Ovary (tissue), 9 donors: Measurements from ENCODE around the gene PCED1B. TPM values are rescaled to one million over a fixed set of nuclear protein-coding genes. Genes with fewer than 3 reads are reported as not detected.

Source experiments
- DNase-seq, 5 donors: peaks; one replicate each; pipeline ENCODE4 v3.0.0-alpha.2; 2019 to 2020
- H3K27ac ChIP-seq, 2 donors: fragments of 200-600 bp; one replicate each; pipeline versions ENCODE4 v1.5.1 to v1.8.0; 2019 to 2022
- H3K27me3 ChIP-seq: fragments of 200-600 bp; one replicate; pipeline ENCODE4 v1.8.0; 2022
- H3K36me3 ChIP-seq: fragments of 200-600 bp; sonication (generic); one replicate; pipeline ENCODE4 v1.5.1; 2019
- H3K4me1 ChIP-seq: one replicate; pipeline ENCODE4 v1.8.1; 2013; ENCODE audit warnings: mild to moderate bottlenecking, moderate library complexity; ENCODE audit not compliant: insufficient read depth
- H3K4me3 ChIP-seq: fragments of 200-600 bp; sonication (generic); one replicate; pipeline ENCODE4 v1.5.1; 2017
- H3K9me3 ChIP-seq, 2 donors: fragments of 200-600 bp in 1 of 2; sonication (generic) in 1 of 2; one replicate each; pipeline versions ENCODE4 v1.5.1 to v1.8.1; 2013 to 2019; ENCODE audit warnings: mild to moderate bottlenecking in 1 of 2, moderate library complexity in 1 of 2
- CTCF ChIP-seq, 3 donors: fragments of 450-650 bp in 2 of 3; fragments of 200-600 bp in 1 of 3; IDR thresholded peaks; one replicate each; pipeline versions ENCODE4 v1.5.1 to v1.8.0; 2016 to 2022; ENCODE audit warnings: antibody characterized with exemption in 3 of 3, mild to moderate bottlenecking in 1 of 3
- EP300 ChIP-seq: sonication (generic); formaldehyde crosslinking; IDR thresholded peaks from one replicate; pipeline ENCODE4 v1.6.1; 2017; ENCODE audit warnings: antibody characterized with exemption
- POLR2A ChIP-seq: fragments of 450-650 bp; IDR thresholded peaks from one replicate; pipeline ENCODE4 v1.6.1; 2017; ENCODE audit warnings: antibody characterized with exemption, mild to moderate bottlenecking, moderate library complexity
- WGBS, 3 donors: extraction: QIAGEN DNeasy Blood & Tissue Kit in 1 of 3; methylation state at CpG; one replicate each; pipeline versions ENCODE4 v1.1.5 to v1.1.7; 2013 to 2017; 5-methylcytosine and 5-hydroxymethylcytosine counted together
- intact Hi-C, 4 donors: fragments of 100-400 bp; cut with DNase I; formaldehyde crosslinking; loops; one replicate each; pipeline versions ENCODE4 v1.11.0 to v1.15.1; 2022 to 2023
- polyA plus RNA-seq, 2 donors: library from polyadenylated mRNA; stranded (reverse); fragments of 200-250 nt in 1 of 2; fragments of 350-450 nt in 1 of 2; fragmentation: Illumina TruSeq in 1 of 2; extraction: RNeasy Lipid Tissue Mini Kit (QIAGEN cat#74804) in 1 of 2; gene quantifications; one replicate each; pipeline ENCODE4 v1.2.3, GENCODE V29; 2013 to 2014
- total RNA-seq, 7 donors: library from RNA; depleted of rRNA in 2 of 7; stranded (reverse); fragments of >200 nt in 2 of 7; fragmentation: NEBNext Ultra II Directional in 3 of 7; extraction: Animal tissue kit (Norgen Biotek cat#: 25700) in 3 of 7; gene quantifications; one replicate each; pipeline versions ENCODE4 v1.1.0 to v1.2.4, GENCODE V29; 2016 to 2023
- donor health status: DM: no; HTN: no; CAD: no; lungs with moderate emphysema.
- donor health status: DM: no; HTN: no; CAD: no.
- donor health status: Bipolar disorder and iron deficiency.
- donor health status: DM: yes; HTN: yes; CAD: no.
- donor health status: DM: no; HTN: no; CAD: no.
- donor health status: DM: yes; HTN: yes; CAD: no.

PCED1B gene
- total and polyA plus RNA-seq, 9 donors: 9.9 to 27.2 (median 13.0) TPM

- no peaks in the 10 kb centered on the region for H3K36me3 ChIP-seq
- intact Hi-C loops: no loop called here
- DNase-seq: no peak
- H3K27ac ChIP-seq: no peak overlapping the region
- no peaks in the 10 kb centered on the region for H3K27me3 ChIP-seq
- no peaks in the 10 kb centered on the region for H3K9me3 ChIP-seq
- peaks cover 6% of the 10 kb centered on the region for H3K4me1 ChIP-seq
- WGBS, 3 donors: 80 to 83% (median 83%) methylated on average over 13 of the region's 13 CpGs
- TF ChIP-seq POLR2A: no peak
- no peak for TF ChIP-seq EP300
- no peak for TF ChIP-seq CTCF (IDR thresholded peaks at IDR 0.05)
- no peak overlapping the region for H3K4me3 ChIP-seq
Observed at GRCh38 chr12:47236109-47236714, 156.8 kb downstream of the PCED1B start.

DNA sequence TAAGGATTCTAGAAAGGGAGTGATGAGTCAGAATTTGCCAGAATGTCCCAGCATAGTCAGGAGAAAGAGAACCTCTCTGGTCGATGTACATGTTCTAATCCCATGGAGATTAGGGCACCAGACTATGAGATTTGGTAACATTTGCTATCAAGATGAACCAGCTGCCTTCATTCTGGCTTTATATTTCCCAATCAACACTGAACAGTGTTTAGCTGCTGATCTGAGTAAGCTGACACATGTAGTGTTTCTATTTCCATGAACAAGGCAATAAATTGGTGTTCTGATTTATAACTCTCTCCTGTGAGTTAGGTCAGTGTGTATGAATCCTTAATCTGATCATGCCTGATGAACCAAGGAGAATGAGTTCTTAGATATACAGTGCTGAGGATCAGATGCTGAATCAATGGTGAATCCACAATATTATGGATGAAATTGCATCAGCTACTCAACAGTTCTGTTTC is 158.4 kb downstream of the PCED1B start:
- intact Hi-C loops: no loop called here
- H3K27me3 ChIP-seq: no peaks in the 10 kb centered on the region
- H3K36me3 ChIP-seq: no peaks in the 10 kb centered on the region
- peaks cover 2% of the 10 kb centered on the region for H3K4me1 ChIP-seq
- H3K27ac ChIP-seq: no peak overlapping the region
- H3K4me3 ChIP-seq: no peak overlapping the region
- DNase-seq: no peak
- no peaks in the 10 kb centered on the region for H3K9me3 ChIP-seq
- WGBS, 3 donors: 81 to 93% (median 90%) methylated on average over 1 of the region's 1 CpG
- TF ChIP-seq CTCF (IDR thresholded peaks at IDR 0.05) (no peak), POLR2A (no peak), EP300 (no peak)

DNA sequence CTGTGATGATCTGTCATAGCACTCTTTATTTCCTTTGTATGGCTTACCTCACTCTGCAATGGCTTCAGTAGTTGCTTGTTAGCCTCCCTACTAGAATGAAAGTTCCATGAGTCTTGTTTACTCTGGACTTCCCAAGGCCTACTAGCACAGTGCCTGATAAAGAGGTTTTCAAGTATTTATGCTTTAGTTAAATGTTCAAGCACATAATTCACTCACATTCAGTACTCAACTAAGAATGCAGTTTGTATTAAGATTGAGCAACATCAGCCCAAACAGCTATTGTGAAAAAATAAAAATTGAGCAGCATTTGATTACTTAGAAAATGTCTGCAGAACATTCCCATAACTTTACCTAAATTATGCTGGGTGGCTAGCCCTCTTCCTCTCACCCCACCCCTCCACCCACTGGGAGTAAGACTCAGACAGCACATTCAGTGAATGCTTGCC is 159.3 kb downstream of the PCED1B start:
- no peak for DNase-seq
- no peak overlapping the region for H3K27ac ChIP-seq
- H3K4me3 ChIP-seq: no peak overlapping the region
- no peaks in the 10 kb centered on the region for H3K36me3 ChIP-seq
- no peaks in the 10 kb centered on the region for H3K27me3 ChIP-seq
- no peaks in the 10 kb centered on the region for H3K9me3 ChIP-seq
- peaks cover 2% of the 10 kb centered on the region for H3K4me1 ChIP-seq
- intact Hi-C loops: no loop called here
- TF ChIP-seq POLR2A (no peak), EP300 (no peak), CTCF (IDR thresholded peaks at IDR 0.05) (no peak)

- WGBS, 3 donors: 88 to 96% (median 94%) methylated on average over 2 of the region's 2 CpGs
Observed at GRCh38 chr12:47242426-47242825, 163.0 kb downstream of the PCED1B start.

More at GRCh38 chr12:47242426-47242825, 163.0 kb downstream of the PCED1B start:
- Histone ChIP-seq H3K9me3 (no peaks in the 10 kb centered on the region), H3K36me3 (no peaks in the 10 kb centered on the region), H3K4me1 (peaks cover 2% of the 10 kb centered on the region), H3K4me3 (no peak overlapping the region), H3K27ac (no peak overlapping the region), H3K27me3 (no peaks in the 10 kb centered on the region)
- TF ChIP-seq EP300: no peak
- no peak for TF ChIP-seq CTCF (IDR thresholded peaks at IDR 0.05)
- TF ChIP-seq POLR2A: no peak
- no peak for DNase-seq
- intact Hi-C loops: no loop called here
